Lower leg skin (tissue), 4 donors: Measurements from ENCODE around the gene GRIK4. TPM values are rescaled to one million over a fixed set of nuclear protein-coding genes. Genes with fewer than 3 reads are reported as not detected.

Source experiments
- DNase-seq, 2 donors: peaks; one replicate each; pipeline ENCODE4 v3.0.0-alpha.2; 2019; ENCODE audit warnings: low spot score in 2 of 2
- H3K4me3 ChIP-seq: fragments of 200-600 bp; sonication (generic); 2 replicates; pipeline ENCODE4 v1.5.1; 2017; ENCODE audit warnings: mild to moderate bottlenecking, low read depth; ENCODE audit not compliant: poor library complexity, severe bottlenecking
- POLR2A ChIP-seq, 2 donors: fragments of 450-650 bp; IDR thresholded peaks; one replicate each; pipeline ENCODE4 v1.6.1; 2016 to 2017; ENCODE audit warnings: antibody characterized with exemption in 2 of 2, mild to moderate bottlenecking in 1 of 2, moderate library complexity in 1 of 2
- WGBS, 2 donors: methylation state at CpG; one replicate each; pipeline ENCODE4 v1.1.5; 2018; 5-methylcytosine and 5-hydroxymethylcytosine counted together
- intact Hi-C: fragments of 100-400 bp; cut with DNase I; formaldehyde crosslinking; loops from one replicate; pipeline ENCODE4 v1.15.0; 2023; ENCODE audit warnings: low total_unique reads
- total RNA-seq, 4 donors: library from RNA; depleted of rRNA; stranded (reverse); fragments of >200 nt; gene quantifications; one replicate each; pipeline ENCODE4 v1.1.0, GENCODE V29; 2016
- TF ChIP-seq, protein P1 (sequence below), 3 donors: fragments of 450-650 bp; IDR thresholded peaks; one replicate each; pipeline ENCODE4 v1.5.1; 2016; ENCODE audit warnings: antibody characterized with exemption in 3 of 3, mild to moderate bottlenecking in 3 of 3, moderate library complexity in 2 of 3

GRIK4 gene
- total RNA-seq, 4 donors from 2014 or later: 0.06 to 0.67 TPM; not detected in 2

DNA sequence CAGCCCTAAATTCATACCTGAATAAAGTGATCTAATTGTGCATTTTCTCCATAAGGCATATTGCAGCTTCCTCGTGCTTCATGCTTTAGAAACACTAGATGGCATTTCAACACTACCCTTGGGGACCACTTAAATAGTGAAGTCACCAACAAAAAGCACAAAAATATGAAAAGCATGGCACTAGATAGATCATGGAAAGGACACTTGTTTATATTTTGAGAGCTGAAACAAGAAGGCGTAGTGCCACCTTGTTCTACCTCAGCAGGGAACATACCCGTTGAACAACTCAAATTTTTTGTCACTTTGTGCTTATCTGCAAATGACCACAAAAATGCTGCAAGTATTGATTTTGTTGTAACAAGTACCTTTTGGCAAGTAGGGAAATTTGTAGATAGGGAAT, 521.0 kb downstream of the GRIK4 start:
- TF ChIP-seq POLR2A (IDR thresholded peaks at IDR 0.05): no peak
- TF ChIP-seq, protein P1, sequence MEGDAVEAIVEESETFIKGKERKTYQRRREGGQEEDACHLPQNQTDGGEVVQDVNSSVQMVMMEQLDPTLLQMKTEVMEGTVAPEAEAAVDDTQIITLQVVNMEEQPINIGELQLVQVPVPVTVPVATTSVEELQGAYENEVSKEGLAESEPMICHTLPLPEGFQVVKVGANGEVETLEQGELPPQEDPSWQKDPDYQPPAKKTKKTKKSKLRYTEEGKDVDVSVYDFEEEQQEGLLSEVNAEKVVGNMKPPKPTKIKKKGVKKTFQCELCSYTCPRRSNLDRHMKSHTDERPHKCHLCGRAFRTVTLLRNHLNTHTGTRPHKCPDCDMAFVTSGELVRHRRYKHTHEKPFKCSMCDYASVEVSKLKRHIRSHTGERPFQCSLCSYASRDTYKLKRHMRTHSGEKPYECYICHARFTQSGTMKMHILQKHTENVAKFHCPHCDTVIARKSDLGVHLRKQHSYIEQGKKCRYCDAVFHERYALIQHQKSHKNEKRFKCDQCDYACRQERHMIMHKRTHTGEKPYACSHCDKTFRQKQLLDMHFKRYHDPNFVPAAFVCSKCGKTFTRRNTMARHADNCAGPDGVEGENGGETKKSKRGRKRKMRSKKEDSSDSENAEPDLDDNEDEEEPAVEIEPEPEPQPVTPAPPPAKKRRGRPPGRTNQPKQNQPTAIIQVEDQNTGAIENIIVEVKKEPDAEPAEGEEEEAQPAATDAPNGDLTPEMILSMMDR (IDR thresholded peaks at IDR 0.05): no peak
- no peak for DNase-seq
- 94% methylated on average over 3 of the region's 3 CpGs for WGBS, 2 donors
- intact Hi-C loops: no loop called here
- no peak overlapping the region for H3K4me3 ChIP-seq

DNA sequence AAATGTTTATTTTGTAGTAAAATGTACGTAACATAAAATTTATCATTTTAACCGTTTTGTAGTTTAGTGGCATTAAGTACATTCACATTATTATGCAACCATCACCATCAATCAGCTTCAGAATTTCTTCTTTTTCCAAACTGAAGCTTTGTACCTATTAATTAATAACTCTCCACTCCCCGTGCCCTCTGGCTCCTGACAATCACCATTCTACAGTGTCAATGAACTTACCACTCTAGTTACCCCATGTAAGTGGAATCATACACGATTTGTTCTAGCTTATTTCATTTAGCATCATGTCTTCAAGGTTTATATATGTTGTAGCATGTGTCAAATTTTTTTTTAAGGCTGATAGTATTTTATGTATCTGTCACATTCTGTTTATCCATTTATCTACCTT, 522.1 kb downstream of the GRIK4 start:
- H3K4me3 ChIP-seq: no peak overlapping the region
- TF ChIP-seq, protein P1 (IDR thresholded peaks at IDR 0.05): no peak
- TF ChIP-seq POLR2A (IDR thresholded peaks at IDR 0.05): no peak
- intact Hi-C loops: no loop called here
- WGBS, 2 donors: 94 to 95% methylated on average over 4 of the region's 4 CpGs
- no peak for DNase-seq

DNA sequence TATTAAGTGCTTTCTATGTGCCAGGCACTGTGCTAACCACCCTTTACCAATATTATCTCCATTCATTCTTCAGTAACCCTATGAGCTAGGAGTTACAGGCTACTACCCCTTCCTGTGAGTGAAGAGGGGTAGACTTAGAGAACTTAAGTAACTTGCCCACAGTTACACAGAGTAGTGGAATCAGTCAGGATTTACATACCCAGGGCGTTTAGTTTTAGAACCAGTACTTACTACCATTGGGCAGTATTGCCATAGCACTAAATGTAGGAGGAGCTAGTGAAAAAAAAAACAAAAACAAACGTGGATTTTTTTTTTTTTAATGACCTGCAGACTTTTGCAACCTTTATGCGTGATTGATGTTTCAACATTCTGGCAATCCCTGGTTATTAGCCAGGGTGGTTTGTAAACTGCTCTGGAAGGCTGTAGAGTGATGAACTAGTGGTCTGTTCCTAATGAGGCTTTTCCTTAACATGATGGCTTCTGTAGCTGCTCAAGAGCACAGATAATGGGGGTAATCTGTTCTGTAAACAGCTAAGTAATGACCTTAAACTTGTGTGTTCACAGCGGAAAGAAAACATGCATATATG, 523.7 kb downstream of the GRIK4 start:
- no peak overlapping the region for H3K4me3 ChIP-seq
- intact Hi-C loops: no loop called here
- DNase-seq: no peak
- TF ChIP-seq POLR2A (IDR thresholded peaks at IDR 0.05): no peak
- TF ChIP-seq, protein P1 (IDR thresholded peaks at IDR 0.05): no peak
- 60 to 66% methylated on average over 4 of the region's 4 CpGs for WGBS, 2 donors

DNA sequence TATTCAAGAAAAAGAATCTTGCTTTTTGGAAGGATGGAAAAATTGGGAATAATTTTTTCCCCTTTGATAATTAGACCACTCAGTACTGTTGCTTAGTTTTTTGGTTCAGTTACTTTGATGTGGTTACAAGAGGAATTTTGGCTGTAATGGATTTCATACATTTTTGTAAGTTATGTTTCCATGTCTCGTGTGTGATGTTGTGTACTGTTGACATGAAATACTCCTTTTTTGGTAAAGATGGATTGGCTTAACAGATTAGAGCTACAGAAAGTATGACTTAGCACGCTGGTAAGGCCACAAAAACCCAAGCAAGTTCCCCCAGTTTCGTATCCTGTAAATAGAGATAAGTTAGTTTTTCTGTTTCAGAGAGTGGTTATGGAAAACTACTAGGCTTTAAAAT, 524.2 kb downstream of the GRIK4 start:
- 54 to 72% methylated on average over 3 of the region's 3 CpGs for WGBS, 2 donors
- no peak for DNase-seq
- H3K4me3 ChIP-seq: no peak overlapping the region
- intact Hi-C loops: no loop called here
- TF ChIP-seq, protein P1 (IDR thresholded peaks at IDR 0.05): no peak
- no peak for TF ChIP-seq POLR2A (IDR thresholded peaks at IDR 0.05)

DNA sequence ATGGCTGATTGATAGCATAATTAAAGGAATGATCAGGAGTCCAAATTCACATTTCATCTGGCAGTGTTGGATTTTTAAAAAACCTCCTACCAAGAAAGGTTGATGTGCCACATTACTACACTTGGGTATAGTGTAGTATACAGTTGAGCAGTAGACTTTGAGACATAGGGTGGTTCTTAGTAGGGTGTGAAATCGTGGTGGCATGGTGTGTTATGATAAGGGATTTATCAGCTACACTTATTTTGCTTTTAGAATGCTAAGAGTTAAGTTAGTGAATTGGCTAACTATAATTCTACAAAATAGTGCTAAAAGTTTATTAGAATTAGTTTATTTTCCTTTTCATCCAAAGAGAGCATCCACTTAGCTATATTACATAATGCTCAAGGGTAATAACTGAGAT, 525.5 kb downstream of the GRIK4 start:
- intact Hi-C loops: no loop called here

More for the DNA sequence above, 525.5 kb downstream of the GRIK4 start:
- no peak overlapping the region for H3K4me3 ChIP-seq
- no peak for DNase-seq
- 86 to 89% methylated on average over 1 of the region's 1 CpG for WGBS, 2 donors
- TF ChIP-seq, protein P1 (IDR thresholded peaks at IDR 0.05): no peak
- TF ChIP-seq POLR2A (IDR thresholded peaks at IDR 0.05): no peak

Other genes starting within 250 kb of the GRIK4 start
- gene TLCD5, start 186.4 kb upstream of the GRIK4 start, total RNA-seq: 1 to 10 TPM in 3 of 4 donors, under 1 TPM in 1; 0.72 to 1.7 (median 1.5) TPM
- 100 to 1,000 TPM; 124 to 153 (median 132) TPM for gene ARHGEF12, start 175.3 kb upstream of the GRIK4 start, total RNA-seq